Effector memory CD4-positive, alpha-beta T cell (primary cell): ENCODE results near the gene PRMT5.

Source experiments
- DNase-seq, 3 donors: peaks; one replicate each; pipeline ENCODE4 v3.0.0-alpha.2; 2020
- H3K27ac ChIP-seq: 2 replicates; pipeline ENCODE4 v1.7.0; 2013; ENCODE audit warnings: mild to moderate bottlenecking, low read length, moderate library complexity; ENCODE audit not compliant: insufficient read depth, poor library complexity, severe bottlenecking
- H3K27me3 ChIP-seq: replicated peaks from 2 replicates; pipeline ENCODE4 v1.7.0; 2013; ENCODE audit warnings: mild to moderate bottlenecking, low read length; ENCODE audit not compliant: insufficient read depth, control insufficient read depth, poor library complexity, severe bottlenecking
- H3K36me3 ChIP-seq: 2 replicates; pipeline ENCODE4 v1.7.0; 2013; ENCODE audit warnings: mild to moderate bottlenecking, low read length, moderate library complexity; ENCODE audit not compliant: control insufficient read depth, insufficient read depth
- H3K4me1 ChIP-seq: 2 replicates; pipeline ENCODE4 v1.7.0; 2013; ENCODE audit warnings: low read length, mild to moderate bottlenecking; ENCODE audit not compliant: control insufficient read depth, insufficient read depth, poor library complexity, severe bottlenecking
- H3K4me3 ChIP-seq: 2 replicates; pipeline ENCODE4 v1.7.0; 2013; ENCODE audit warnings: low read length, low read depth, mild to moderate bottlenecking; ENCODE audit not compliant: insufficient read depth, poor library complexity, severe bottlenecking
- H3K9me3 ChIP-seq: 2 replicates; pipeline ENCODE4 v1.7.0; 2013; ENCODE audit warnings: mild to moderate bottlenecking, low read length, moderate library complexity; ENCODE audit not compliant: control insufficient read depth

PRMT5 gene

DNA sequence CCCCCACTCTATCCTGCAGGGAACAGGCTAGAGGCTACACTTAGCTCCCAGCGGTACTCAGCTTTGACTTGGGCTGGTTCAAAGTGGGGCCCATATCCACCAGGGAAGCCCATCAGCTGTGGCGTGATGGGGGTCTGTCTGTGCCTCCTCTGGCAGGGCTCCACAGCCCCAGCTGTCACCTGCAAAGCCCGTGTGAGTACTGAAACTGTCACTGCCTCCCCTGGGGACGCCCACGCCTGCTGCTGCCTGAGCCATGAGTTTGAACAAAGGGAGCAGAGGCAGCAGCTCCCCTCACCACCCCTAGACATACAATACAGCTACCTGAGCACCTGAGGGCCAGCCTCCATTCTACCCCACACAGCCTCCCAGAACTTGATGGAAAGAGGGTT lies 41.2 kb downstream of the PRMT5 start:
- peak overlapping the region; percentile 75 for H3K27ac ChIP-seq

DNA sequence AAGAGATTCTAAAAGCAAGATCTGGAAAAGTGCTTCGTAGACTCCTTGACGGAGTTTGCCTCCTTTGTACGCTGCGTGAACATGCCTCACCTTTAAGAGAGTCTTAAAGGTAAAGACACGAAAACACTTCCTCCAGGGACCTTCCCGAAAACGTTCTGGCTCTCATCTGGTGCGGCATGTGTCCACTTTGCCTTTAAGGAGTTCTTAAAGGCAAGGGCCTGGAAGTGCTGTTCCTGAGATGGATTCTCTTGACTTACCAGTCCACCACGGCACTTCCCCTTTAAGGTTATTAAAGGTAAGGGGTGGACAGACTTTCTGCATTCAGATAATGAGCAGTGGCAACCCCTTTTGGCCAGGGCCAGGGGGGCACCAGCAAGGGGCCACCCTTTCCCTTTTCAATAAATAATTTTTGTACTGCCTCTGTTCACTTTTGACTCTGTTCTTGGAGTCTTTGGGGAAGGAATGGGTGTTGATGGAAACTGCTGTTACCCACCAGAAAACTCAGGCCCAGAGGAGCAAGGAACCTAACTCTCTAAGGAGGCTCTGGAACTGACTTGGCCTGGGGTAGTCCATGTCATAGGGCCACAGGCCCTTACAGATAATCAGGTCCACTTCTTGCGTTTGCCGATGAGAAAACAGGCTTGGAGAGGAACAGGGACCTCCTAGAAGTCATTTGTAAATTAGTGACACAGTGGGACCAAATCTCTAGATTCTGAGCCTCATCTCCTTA lies 41.8 kb downstream of the PRMT5 start:
- DNase-seq: peak; percentile 24 to 45 (median 39)
- H3K4me1 ChIP-seq: peaks cover 25% of the 10 kb centered on the region
- no peaks in the 10 kb centered on the region for H3K27me3 ChIP-seq
- H3K4me3 ChIP-seq: peak overlapping the region; percentile 50
- peak overlapping the region; percentile 75 for H3K27ac ChIP-seq
- no peaks in the 10 kb centered on the region for H3K36me3 ChIP-seq
- H3K9me3 ChIP-seq: no peaks in the 10 kb centered on the region

More for the DNA sequence above, 41.2 kb downstream of the PRMT5 start:
- Histone ChIP-seq H3K9me3 (no peaks in the 10 kb centered on the region), H3K4me3 (peak overlapping the region; percentile 50), H3K27me3 (no peaks in the 10 kb centered on the region), H3K36me3 (no peaks in the 10 kb centered on the region), H3K4me1 (peaks cover 25% of the 10 kb centered on the region)
- DNase-seq: no peak

DNA sequence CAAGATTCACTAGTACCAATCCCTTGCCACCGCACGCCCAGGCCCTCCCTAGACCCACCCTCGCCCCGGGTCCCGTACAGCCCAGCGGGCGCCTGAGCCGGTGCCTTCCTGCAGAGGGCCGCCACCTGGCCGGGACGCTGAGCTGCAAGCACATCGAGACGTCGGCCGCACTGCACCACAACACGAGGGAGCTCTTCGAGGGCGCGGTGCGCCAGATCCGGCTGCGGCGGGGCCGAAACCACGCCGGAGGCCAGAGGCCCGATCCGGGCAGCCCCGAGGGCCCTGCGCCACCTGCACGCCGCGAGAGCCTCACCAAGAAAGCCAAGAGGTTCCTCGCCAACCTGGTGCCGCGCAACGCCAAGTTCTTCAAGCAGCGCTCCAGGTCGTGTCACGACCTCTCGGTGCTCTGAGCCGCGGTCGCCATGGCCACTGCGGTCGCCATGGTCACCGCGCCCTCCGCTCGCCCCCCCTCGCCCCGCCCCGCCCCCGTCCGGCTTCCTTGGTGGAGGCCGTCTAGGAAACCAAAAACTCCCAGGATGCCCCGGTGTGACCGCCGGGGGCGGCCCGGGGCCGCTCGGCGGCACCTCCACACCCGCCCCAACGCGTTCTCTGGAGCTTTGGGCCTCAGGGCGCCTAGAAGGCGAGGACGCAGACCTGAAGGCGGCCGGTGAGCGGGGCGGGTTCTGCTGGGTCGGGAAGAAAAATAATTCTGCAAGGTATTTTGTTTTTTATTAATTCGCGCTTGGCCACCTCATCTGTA lies 42.5 kb downstream of the PRMT5 start:
- no peaks in the 10 kb centered on the region for H3K9me3 ChIP-seq
- peak overlapping the region; percentile 50 for H3K4me3 ChIP-seq
- DNase-seq: peak; percentile 73 to 74 (median 73)
- H3K36me3 ChIP-seq: no peaks in the 10 kb centered on the region
- H3K27ac ChIP-seq: peak overlapping the region; percentile 75
- peaks cover 25% of the 10 kb centered on the region for H3K4me1 ChIP-seq
- no peaks in the 10 kb centered on the region for H3K27me3 ChIP-seq

DNA sequence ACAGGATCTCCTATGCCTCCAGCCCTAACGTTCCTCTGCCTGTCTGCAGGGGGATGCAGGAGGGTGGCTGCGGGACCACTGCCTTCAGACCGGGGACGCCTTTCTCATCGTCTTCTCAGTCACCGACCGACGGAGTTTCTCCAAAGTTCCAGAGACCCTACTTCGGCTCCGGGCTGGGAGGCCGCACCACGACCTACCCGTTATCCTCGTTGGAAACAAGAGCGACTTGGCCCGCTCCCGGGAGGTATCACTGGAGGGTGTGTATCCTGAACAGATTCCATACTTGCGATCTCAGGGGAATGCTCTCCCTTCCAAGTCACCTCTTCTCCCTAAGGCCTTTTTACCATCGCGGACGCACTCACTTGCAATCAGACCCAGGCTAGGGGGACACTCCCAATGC lies 43.2 kb downstream of the PRMT5 start:
- Histone ChIP-seq H3K9me3 (no peaks in the 10 kb centered on the region), H3K36me3 (no peaks in the 10 kb centered on the region), H3K27me3 (no peaks in the 10 kb centered on the region), H3K4me1 (peaks cover 25% of the 10 kb centered on the region), H3K4me3 (peak overlapping the region; percentile 50), H3K27ac (peak overlapping the region; percentile 75)
- DNase-seq: no peak

DNA sequence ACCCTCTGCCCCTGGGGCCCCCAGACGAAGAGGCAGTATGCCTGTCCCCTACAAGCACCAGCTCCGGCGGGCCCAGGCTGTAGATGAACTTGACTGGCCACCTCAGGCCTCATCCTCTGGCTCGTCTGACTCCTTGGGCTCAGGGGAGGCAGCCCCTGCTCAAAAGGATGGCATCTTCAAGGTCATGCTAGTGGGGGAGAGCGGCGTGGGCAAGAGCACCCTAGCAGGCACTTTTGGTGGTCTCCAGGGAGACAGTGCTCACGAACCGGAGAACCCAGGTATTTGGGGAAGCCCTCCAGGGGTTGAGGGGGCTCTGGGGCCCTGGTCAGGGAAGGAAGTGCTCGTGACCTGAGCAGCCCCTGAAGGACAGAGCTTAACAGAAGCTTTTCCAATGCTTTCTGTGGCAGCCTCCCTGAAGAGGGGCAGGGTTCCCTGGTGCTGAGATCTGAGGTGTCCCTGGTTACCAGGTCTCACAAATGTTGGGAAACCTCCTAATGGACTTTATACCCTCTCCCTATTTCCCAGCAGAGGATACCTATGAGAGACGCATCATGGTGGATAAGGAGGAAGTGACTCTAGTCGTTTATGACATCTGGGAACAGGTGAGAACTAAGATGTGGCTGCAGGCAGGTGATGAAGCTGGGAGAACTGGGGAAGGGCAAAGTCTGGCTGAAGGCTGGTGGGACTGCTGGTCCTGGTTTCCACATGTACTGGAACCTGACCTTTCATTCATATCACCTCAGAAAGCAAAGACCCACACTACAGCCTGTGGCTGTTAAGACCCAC lies 44.2 kb downstream of the PRMT5 start:
- no peak overlapping the region for H3K27ac ChIP-seq
- DNase-seq: no peak
- peaks cover 25% of the 10 kb centered on the region for H3K4me1 ChIP-seq
- H3K27me3 ChIP-seq: no peaks in the 10 kb centered on the region
- H3K36me3 ChIP-seq: no peaks in the 10 kb centered on the region
- no peak overlapping the region for H3K4me3 ChIP-seq
- H3K9me3 ChIP-seq: no peaks in the 10 kb centered on the region

DNA sequence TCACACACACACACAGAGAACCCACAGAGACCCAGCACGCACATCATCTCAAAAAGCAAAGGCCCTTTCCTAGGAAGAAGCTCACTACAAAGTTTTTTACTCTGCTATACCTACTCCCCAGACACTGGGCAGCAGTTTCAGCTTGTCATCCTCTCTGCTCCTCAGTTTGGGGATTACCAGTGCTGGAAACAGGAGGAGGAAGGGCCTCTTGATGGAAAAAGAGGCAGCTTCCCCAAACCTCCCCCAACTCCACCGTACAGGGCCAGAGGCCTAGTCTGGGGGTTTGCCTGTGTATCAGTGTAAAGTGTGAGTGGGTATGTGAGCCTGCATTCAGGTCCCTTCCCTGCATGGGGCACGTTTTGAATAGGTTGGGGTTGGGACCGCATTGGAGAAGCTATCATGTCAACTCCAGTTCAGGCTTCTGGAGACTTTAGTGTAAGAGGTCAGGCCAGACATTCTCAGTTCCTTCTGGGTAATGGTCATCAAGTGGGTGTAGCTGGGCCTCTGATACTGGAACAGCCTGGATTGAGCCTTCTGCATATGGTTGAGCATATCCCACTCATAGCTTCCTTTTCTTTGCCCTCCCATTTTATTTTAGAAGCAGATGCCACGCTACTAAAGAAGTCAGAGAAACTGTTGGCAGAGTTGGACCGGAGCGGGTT lies 45.0 kb downstream of the PRMT5 start:
- no peaks in the 10 kb centered on the region for H3K9me3 ChIP-seq
- H3K4me1 ChIP-seq: peaks cover 22% of the 10 kb centered on the region
- H3K27ac ChIP-seq: no peak overlapping the region
- H3K27me3 ChIP-seq: no peaks in the 10 kb centered on the region
- DNase-seq: no peak
- H3K4me3 ChIP-seq: no peak overlapping the region
- H3K36me3 ChIP-seq: peaks cover 4% of the 10 kb centered on the region

DNA sequence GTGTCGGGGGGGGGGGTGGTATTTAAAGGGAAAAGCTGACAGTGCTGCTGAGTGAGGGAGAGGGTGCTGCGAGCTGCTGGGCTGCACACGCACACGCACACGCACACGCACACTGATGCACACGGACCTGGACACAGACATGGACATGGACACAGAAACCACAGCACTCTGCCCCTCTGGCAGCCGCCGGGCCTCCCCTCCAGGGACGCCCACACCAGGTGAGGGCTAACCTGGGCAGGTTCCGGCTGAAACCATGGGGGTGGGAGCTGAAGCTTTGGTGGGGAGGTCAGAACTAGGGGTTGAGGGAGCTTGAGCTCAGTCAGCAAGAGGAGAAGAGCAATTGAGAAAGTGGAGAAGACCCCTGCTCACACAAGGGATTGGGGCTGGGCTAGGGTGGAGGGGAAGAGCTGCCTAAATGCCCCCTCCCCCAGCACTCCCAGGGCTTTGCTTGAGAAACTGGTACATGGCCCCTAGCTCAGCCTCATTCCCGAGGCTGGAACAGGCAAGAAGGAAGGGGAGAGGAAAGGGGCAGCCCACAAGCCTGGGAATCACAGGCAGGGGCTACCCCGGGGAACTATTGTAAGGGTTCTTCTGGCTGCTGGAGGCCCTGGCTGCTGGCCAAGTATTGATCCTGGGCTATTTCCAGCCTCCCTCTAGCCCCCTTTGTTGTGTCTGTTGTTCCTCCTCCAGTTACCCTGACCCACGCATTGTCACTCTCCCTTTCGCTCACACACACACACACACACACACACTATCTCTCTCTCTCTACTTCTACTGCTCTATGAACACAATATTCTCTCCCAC lies 45.8 kb downstream of the PRMT5 start, which contains the start of gene REM2:
Gene REM2 (plus strand): TSS at position 50 of the 804 bp plus-strand sequence. CDS start 66 bp downstream, at position 116.
- Histone ChIP-seq H3K9me3 (no peaks in the 10 kb centered on the region), H3K27ac (no peak within 1 kb of the TSS), H3K36me3 (peaks cover 11% of the 10 kb centered on the region), H3K27me3 (no peaks in the 10 kb centered on the region), H3K4me3 (no peak within 1 kb of the TSS), H3K4me1 (peaks cover 19% of the 10 kb centered on the region)
- DNase-seq: no peak

DNA sequence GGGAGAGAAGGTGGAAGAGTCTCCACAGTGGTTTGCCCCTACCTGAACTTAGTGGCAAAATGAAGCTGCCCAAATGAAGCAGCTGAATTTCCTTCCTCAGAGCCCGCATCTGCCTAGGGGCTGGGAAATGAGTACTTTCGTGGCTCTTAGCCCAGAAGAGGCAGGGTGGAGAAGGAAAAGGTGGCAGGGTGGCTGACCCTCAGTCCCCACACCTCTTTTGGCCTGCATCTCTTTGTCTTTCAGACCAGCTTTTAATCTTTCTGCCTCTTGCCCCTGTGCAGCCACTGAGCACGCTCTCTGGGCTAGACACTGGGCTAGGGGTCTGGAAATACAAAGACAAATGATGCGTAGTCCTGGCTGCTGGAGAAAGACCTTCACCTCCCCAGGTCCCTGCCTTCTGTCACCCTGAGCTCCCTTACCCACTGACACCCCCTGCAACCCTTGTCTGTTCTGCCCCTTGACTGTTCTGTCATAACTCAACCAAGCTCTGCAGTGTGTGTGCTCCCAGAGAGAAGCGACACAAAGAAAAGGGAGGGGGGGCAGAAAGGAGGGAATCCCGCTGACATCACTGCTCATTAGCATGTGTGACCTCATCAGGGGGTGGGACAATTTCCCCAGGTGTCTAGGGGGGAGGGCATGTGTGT lies 46.5 kb downstream of the PRMT5 start:
- peak in 2 of 3 donors; percentile 18 to 21 for DNase-seq
- Histone ChIP-seq H3K27me3 (no peaks in the 10 kb centered on the region), H3K4me3 (no peak overlapping the region)

More for the DNA sequence above, 46.5 kb downstream of the PRMT5 start:
- no peak overlapping the region for H3K27ac ChIP-seq
- H3K9me3 ChIP-seq: no peaks in the 10 kb centered on the region
- H3K4me1 ChIP-seq: peaks cover 12% of the 10 kb centered on the region
- peaks cover 19% of the 10 kb centered on the region for H3K36me3 ChIP-seq
